ENCODE results near the gene ALX3.
"Not testable (repeated sequence)": the region's sequence is repeated elsewhere in the genome, so short reads cannot be mapped to it uniquely, and the experiment has no call there.

The ALX3 gene

DNA sequence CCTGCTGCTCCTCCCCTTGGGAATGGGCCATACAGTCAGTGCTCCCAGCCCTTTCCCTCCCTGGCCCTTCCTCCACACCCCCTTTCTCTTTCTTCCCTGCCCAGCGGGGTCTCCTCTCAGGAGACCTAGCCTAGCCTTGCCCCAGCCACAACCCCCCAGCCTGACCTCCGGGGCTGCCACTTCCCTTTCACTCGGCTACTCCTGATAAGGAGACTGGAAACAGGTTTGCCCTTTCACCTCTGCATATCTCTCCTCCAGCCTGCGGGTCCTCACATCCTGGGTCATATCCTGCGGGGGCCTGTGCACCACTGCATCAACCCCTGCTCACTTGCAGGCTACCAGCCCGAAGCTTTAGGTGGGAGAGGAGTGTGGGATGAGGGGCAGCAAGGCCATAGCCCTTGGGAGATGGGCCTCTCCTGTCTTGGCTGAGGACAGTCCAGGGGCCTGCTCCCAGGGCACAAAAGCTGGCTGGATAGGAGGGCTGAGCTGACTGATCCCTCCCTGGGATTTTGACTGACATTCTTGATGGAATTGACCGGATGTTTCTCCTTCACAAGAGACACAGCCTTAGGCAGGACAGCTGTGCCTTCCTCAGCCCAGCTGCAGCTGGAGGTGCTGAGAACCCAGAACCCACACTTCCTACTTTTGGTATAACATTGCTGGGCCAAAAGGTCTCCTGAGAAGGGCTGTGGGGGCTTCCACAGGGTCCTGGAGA is 19.2 kb upstream of the ALX3 start:
- DNase-seq (ENCODE audit: low read depth): no peak

DNA sequence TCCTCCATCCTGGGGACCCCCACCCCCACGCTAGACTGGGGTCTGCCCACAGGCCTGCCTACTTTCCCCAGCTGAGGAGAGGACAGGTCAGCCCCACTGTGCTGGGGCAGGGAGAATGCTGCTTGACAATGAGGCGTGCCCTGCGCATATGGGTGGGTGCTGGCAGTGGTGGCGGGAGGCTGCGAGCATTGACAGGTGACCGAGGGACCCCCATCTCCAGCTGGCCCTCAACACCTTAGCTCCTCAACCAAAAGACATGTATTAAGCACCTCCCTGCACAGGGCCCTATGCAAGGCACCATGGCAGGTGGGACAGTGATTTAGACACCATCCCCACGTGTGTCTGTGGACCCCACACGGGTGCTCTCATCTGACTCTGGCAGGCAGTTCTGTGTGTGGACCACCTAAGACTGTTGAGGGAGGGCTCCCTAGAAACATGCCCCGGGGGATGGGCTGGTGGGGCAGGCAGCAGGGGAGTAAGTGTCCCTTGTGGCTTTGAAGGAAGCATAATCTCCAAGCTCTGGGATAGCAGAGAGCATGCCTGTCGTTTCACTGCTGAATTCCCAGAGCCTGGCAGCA is 18.4 kb upstream of the ALX3 start:
- DNase-seq (ENCODE audit: low read depth): no peak

DNA sequence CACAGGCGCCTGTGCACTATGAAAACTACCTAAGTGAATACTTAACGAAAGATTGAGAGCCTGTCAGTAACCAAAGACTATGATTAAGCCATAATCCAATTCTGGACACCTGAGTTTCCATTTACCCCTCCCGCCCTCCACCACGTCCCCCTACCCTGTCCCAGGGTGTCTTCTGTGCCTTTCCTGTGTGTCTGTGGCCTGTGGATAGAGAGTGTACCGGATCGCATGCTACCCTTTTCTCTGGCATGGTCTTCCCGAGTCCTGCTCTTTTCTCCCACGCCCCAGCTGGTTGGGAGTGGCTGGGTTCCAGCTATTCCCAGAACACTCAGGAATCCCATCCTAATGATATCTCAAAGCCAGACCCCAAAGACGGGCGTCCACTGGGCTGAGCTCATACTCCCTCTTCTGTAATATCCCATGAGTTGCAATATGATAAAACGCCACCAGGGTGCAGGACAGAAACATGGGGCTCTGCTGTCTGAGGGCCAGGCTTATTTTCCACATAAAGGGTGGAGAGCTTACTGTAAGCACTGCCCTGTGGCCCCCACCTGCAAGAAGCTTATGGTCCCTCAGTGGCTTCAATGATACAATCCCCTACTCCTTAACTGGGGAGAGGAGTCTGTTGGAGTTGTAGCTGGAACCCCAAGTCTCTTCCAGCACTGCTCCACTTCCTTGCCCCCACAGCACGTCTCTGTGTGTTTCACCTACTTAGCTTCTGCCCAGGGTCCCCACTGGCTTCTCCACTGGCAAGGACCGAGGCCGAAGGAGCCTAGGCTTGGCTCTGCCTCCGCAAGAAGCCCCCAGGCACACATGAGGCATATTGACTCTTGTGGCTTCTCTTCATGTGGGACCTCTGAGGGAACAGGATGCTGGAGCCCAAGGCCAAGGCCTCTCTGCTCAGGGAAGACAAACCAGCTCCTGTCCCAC is 17.6 kb upstream of the ALX3 start:
- peak; percentile 27 for DNase-seq (ENCODE audit: low read depth)

DNA sequence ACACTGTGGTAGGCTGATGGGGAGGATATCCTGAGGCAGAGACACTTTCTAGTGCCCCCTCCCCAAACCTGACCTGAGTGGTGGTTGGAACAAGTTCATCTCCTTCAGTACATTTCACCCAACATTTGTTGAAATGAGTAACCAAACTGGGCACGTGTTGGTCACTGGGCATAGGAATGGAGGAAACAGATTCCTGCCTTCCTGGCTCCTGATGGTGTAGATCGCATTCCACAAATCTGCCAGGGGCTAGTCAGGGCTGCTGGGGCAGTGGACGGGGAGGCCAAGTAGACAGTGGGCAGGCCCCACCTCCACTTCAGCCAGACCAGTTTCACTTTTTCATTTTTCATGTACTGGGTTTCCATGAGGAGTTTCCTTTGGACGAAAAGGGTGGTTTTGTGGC is 16.5 kb upstream of the ALX3 start:
- no peak for DNase-seq (ENCODE audit: low read depth)

DNA sequence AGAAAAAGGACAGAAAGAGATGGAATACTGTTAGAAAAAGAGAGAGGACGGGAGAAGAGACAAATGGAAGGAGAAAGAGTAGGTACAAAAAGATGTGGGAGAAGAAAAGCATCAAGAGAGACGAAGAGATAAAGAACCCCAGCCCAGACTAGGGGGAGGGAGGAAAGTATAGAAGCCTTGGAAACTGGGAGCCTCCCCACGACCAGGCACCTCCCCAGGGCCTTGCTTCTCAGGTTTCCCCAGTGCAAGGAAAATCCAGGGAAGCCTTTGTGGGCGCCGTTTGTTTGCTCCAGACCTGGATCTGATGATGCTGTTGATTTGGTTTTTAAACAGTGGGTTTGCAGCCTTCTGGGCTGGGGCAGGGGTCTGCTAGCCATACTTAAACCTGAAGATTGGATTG is 15.2 kb upstream of the ALX3 start:
- DNase-seq (ENCODE audit: low read depth): no peak

DNA sequence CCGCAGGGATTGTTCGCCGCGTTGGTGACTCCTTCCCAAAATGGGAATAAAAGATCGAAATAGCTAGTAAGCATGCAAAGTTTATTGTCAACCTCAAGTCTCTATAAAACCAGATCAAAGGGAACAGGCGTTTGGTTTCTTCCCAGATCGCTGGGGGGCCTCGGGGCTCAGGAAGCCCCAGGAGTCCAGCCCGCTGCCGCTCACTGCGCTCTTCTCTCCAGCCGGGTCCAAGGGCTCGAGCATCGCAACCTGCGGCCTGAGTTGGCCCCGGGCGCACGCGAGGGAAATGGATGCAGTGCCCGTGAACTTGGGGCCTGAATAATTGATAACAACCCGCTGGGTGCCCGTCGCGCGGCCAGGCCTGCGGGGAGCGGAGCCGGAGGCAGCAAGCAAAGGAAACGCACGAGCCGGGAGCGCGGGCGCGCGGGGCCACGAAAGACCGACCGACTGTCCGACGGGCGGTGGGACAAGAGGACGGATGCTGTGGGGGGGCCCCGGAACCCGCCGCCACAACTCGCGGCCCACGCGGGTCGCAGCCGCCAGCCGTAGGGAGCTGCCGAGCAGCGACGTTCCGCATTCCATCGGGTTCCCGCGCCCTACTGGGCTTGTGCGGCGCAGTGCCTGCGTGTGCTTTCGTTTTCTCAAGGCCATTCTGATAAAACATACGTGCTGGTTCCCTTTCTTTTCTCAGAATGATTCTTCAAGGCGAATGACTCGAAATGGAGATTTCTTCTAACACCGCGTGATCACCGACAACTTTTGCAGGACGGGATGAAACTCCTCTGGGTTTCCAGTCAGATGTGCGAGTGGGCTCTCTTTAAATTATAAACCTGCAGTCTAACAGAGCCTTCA is 14.0 kb upstream of the ALX3 start:
- no peak for DNase-seq (ENCODE audit: low read depth)

DNA sequence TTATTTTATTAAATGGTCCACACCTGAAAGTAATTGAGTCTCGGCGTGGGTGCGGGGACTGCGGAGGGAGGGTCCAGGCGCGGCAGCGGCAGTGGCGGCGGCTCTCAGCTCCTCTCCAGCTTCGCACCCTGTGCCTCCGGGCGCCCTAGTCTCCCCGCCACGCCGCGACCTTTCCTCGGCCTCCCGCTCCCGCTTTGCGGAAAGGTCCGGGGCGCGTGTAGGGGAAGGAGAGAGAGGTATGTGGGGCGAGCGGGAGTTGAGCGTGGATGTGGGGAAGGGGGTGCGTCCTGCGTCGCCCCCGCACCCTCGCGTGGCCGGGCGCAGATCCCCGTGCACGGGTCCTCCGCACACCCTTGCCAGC is 13.4 kb upstream of the ALX3 start:
- no peak for DNase-seq (ENCODE audit: low read depth)

DNA sequence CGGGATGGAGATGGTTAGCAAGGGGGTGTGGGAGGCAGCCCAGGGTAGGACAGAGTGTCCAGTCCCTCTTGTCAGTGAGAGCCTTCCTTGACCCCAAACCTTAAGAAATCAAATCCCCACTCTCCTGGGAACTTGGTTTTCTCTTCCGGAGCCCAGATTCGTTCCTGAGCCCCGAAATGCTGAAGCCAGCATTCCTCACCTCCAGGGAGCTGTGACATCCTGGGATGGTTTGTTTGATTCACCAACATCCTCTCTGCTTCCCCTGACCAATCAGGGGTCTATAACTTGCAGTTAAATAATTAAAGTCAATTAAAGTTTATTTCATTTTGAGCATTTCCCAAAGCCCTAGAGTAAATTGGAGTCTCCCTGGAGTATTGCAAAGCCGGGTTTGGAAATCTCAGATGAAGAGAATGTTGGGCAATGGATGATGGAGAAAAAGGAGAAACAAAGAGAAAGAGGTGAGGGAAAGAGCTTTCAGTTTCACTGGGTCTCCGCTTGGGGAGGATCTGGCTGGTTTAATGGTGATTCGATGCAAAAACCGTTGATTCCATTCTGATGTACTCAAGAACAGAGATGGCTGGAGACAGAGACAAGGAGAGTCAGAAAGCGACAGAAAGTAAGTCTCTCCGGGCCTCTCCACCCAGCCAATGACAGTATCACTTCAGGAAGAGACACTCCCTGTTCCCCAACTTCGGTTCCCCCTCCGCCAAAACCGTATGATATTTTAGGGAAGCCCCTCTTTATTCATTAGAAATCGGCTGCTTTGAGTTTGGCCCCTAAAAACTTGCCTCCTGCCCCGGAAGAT is 12.8 kb upstream of the ALX3 start:
- DNase-seq (ENCODE audit: low read depth): no peak

DNA sequence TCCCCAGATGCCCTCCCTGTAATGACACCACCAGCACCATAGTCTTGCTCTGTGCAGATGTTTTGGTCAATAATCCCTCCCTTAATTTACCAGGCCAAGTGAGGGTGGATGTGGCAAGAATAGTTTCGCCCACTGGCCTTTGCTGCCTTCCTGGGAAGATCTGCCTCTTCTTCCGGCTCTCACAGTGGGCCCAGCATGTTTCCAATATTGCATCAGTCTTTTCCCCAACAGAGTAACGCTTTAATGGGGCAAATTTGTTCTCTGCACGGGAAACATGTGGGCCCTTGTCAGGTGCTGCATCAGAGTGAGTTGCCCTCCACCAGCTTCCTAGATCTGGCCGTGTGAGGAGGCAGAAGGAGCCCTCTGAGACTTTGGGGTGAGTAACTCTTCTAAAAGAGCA is 12.0 kb upstream of the ALX3 start:
- DNase-seq (ENCODE audit: low read depth): no peak

DNA sequence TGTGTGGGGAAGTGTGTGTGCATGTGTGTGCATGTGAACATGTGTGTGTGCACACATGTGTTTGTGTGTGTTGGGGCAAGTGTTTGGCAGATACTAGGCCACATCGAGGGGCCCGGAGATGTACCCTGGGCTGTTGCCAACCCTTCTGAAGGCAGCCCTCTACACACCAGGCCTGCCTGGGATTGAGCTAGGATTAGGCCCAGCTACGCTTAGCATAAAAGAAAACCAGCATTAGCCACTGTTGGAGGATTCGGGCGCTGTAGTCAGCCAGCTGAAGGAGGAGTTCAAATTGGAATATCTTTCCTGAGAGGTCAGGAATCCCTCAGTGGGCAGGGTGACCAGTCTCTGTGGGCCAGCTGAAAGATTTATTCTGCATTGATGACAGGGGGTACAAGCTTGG is 10.6 kb upstream of the ALX3 start:
- DNase-seq (ENCODE audit: low read depth): no peak

DNA sequence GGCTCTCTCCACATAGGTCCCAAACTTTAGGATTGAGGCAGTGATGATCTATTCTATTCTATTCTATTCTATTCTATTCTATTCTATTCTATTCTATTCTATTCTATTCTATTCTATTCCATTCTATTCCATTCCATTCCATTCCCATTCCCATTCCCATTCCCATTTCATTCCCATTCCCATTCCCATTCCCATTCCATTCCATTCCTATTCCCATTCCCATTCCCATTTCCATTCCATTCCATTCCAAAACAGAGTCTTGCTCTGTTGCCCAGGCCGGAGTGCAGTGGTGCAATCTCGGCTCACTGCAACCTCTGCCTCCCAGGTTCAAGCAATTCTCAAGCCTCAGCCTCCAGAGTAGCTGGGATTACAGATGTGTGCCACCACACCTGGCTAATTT is 9.5 kb upstream of the ALX3 start:
- not testable (repeated sequence) for DNase-seq (ENCODE audit: low read depth)

DNA sequence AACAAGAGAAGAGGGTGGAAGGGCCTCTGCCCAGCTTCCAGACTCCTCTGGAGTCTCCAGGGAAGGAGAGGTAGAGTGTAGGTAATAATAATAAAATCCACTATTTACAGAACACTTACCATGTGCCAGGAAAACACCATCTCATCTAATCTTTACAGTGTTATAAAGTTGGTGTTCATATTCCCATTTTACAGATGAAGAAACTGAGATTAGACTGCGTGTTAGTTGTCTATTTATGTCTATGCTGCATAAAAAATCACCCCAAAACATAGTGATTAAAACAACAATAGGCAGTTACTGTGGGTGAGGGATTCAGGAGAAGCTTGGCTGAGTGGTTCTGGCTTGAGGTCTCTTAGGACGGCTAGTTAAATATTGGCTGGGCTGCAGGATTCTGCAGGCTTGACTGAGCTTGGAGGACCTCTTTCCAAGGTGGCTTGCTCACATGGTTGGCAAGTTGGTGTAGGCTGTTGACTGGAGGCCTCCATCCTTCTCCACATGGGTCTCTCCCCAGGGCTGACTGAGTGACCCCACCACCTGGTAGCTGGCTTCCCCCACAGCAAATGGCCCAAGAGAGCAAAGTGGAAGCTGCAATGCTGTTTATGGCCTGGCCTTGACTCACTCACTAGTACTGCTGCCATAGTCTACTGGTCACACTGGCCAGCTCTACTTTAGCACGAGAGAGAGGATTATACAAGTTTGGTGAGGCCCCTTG is 6.5 kb upstream of the ALX3 start:
- DNase-seq (ENCODE audit: low read depth): no peak

DNA sequence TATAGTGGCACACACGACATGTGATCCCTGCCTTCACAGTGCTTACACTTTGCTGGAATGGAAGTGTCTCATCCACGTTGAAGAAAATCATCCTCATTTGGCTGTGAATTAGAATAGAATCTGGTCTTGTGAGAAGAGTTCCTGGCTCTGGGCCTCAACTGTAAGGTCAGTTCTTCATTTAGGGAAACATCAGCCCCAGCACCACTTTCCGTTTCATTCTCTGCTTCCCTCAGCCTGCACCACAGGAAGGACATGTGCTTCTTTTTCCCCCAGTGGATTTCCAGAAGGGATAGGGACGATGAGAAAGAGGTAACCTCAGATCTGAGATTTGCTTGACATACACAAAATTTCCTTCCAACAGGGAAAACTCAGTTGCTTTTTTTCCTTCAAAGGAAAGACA is 3.7 kb upstream of the ALX3 start:
- no peak for DNase-seq (ENCODE audit: low read depth)

DNA sequence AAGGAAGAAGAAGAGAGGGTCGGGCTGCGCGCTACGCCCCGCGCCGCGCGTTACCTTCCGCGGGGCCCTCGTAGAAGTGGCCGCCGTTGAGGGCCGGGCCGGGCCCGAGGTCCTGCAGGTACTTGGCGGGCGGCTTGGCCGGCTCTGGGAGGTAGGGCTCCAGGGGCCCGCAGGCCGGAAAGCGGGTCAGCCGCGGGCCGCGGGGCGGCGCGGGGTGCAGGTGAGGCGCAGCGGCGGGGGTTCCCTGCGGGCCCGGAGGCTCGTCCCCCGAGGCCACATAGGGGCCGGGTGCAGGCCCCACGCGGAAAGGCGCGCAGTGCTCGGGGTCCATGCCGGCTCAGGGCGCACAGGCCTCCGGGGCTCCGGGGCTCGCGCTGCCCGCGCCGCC is 196 bp downstream of the ALX3 start:
- DNase-seq (ENCODE audit: low read depth): no peak

DNA sequence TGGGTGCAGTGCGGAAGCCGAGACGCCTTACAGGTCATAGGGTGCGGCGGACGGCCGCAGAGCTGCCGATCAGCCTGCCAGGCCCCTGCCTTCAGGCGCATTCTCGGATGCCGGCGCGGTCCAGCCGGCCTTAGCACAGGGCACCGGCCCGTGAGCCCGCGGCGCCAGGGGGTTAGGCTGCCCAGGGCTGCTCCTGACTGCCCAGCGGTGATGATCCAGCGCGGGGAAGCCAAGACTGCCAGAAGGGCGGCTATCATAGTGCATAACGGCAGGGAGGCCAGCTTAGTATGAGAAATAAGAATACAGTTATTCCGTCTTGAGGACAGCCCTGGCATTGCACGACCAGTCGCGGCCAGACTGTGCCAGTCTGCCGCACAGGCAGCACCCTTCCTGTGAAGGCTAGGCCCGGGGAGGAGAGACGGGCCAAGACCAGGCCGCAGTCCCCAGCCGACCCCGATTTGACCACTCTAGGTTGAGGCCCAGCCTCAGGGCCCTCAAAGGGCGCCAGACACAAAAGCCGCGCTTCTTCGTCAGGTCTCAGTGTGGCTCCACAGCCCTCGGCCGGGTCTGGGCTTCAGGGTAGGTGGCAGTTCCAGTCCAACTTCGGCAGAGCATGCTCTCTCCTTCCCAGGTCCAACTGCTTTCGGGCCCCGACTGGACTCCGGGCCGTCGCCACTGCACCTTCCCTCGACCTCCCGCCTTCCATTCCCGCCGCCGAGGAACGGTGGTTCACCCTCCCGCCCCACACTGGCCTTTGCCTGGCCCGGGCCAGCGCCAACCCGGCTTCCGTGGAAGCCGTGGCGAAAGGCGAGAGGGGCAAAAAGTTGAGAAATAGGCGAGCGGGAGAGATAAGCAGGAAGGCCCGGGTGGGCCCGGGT is 829 bp downstream of the ALX3 start:
- no peak for DNase-seq (ENCODE audit: low read depth)

DNA sequence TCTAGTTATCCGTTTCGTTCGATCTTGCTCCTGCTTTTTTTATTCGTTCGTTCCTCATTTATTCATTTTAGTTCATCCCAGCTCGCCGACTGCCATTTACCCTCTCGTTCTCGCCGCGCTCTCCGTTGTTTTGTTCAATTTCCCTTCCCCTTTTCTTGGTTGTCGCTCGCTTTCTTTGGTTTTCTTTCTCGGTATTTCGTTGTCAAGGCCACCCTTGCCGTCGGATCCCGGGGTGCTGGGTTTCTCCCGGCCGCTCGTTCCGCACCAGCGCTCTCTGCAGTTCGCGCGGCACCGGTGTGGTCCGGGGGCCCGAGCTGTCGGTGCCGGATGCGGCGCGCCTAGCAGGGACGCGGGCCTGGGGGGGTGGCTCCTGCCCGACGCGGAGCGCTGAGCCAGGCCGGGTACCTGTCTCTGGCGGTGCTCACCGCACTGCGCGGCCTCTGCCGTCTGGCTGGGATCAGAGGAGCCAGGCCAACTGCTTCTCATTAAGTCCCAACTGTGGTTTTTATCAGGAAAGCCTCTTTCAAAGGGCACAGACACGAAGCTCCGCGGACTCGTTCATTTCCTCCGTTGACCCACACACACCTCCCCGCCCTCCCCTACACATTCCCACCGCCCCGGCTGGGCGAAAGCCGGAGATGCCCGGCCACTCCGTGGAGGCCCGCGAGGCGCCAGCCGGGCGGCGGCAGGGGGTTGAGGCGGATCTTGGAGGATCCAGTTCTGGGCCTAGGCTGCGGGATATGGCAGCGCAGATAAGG is 1.6 kb downstream of the ALX3 start:
- no peak for DNase-seq (ENCODE audit: low read depth)

DNA sequence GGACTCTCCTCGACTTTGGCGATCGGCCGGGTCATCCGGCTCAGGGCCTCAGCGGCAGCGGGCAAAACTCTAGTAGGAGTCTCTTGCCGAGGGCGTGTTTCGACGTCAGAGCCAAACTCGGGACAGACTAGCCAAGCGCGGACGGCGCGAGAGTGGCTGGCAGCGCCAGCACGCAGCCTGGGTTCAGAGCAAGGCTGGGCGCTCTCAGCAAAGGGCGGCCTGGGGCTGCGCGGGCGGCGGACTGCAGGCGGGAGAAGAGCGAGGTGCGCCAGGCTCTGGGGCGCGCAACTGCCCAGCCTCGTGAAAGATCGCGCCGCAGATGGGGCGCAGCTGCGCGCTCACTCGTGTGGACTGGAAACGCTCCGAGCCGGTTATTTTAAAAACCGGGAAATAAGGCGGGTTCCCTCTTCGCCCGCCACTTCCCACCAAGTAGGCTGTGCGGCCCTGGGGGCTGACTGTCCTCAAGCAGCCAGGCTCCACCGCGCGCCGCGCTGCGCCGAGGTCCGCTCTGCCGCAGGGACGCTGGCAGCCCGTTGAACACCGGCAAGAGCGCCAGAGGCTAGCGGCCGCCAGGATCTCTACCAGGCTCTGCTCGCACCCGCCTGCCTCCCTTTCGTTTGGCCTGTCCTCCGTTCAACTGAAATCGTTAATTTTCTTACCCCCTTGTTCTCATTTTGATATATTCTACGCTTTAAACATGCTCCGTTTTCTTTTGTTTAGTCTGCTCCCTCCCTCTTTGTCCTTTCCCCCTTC is 2.4 kb downstream of the ALX3 start:
- DNase-seq (ENCODE audit: low read depth): no peak

DNA sequence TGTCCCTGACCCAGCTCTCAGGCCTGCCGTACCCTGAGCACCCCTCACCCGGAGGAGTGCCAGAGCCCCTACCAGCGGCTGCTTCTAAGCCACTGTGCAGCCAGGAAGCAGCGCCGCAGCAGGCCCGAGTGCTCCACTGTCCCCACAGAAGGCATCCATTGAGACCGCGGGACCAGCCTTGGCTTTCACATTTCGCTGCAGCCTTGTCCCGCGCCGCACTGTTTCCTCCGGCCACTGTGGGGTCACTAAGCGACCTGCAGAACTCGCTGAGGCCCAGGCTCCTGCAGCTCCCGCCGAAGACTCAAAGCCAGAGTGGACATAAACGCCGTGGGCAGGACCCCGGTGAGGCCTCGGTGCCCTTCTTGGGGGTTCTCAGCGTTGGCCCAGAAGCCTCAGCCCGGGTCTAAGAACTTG is 3.0 kb downstream of the ALX3 start:
- no peak for DNase-seq (ENCODE audit: low read depth)

Measured in stimulated activated CD8-positive, alpha-beta memory T cell treated with anti-CD3 and anti-CD28 coated beads, Interleukin-12 subunit alpha, Interleukin-12 subunit beta, amount 100 ng/mL, for 1 hour (primary cell).